ENCODE measurements around the gene PCDHGA11.
"Not testable (repeated sequence)": the region's sequence is repeated elsewhere in the genome, so short reads cannot be mapped to it uniquely, and the experiment has no call there.

Gene PCDHGA11

GRCh38 chr5:141392429-141393198, 28.2 kb upstream of the PCDHGA11 start, which contains the start of gene PCDHGA8:
PCDHGA8 (plus strand) TSS chr5:141392633; CDS start chr5:141392814, 181 bp downstream.
- DNase-seq: no peak

GRCh38 chr5:141393267-141393666, 27.6 kb upstream of the PCDHGA11 start:
- TF ChIP-seq POLR2A (IDR thresholded peaks at IDR 0.05; ENCODE audit: low read length) (no peak), GATA1 (IDR thresholded peaks at IDR 0.05; ENCODE audit: low read depth, low read length) (no peak)
- DNase-seq: no peak

More at GRCh38 chr5:141392429-141393198, 28.2 kb upstream of the PCDHGA11 start, which contains the start of gene PCDHGA8:
- no peak for TF ChIP-seq GATA1 (IDR thresholded peaks at IDR 0.05; ENCODE audit: low read depth, low read length)

- DNase-seq: not testable (repeated sequence)
Measured at GRCh38 chr5:141394401-141395187, 26.3 kb upstream of the PCDHGA11 start.

- DNase-seq: peak; percentile 13 to 21
Measured at GRCh38 chr5:141397756-141398551, 22.9 kb upstream of the PCDHGA11 start, which contains the start of gene PCDHGB5. PCDHGB5 (plus strand) TSS chr5:141397947; CDS start chr5:141398128, 181 bp downstream.

- TF ChIP-seq POLR2A (IDR thresholded peaks at IDR 0.05; ENCODE audit: low read length) (no peak), GATA1 (IDR thresholded peaks at IDR 0.05; ENCODE audit: low read depth, low read length) (no peak)
- DNase-seq: no peak
Measured at GRCh38 chr5:141398608-141399007, 22.2 kb upstream of the PCDHGA11 start.

- TF ChIP-seq POLR2A (IDR thresholded peaks at IDR 0.05; ENCODE audit: low read length): no peak
- no peak for TF ChIP-seq GATA1 (IDR thresholded peaks at IDR 0.05; ENCODE audit: low read depth, low read length)
- DNase-seq: no peak
Measured at GRCh38 chr5:141399555-141400258, 21.1 kb upstream of the PCDHGA11 start.

GRCh38 chr5:141402553-141403243, 18.2 kb upstream of the PCDHGA11 start, which contains the start of gene PCDHGA9:
PCDHGA9 (plus strand) TSS chr5:141402778; CDS start chr5:141402953, 175 bp downstream.
- TF ChIP-seq POLR2A (IDR thresholded peaks at IDR 0.05; ENCODE audit: low read length) (no peak), GATA1 (IDR thresholded peaks at IDR 0.05; ENCODE audit: low read depth, low read length) (no peak)
- DNase-seq: peak in 1 of 2 experiments; percentile 10

- no peak for DNase-seq
- TF ChIP-seq GATA1 (IDR thresholded peaks at IDR 0.05; ENCODE audit: low read depth, low read length): no peak
- TF ChIP-seq POLR2A (IDR thresholded peaks at IDR 0.05; ENCODE audit: low read length): no peak
Measured at GRCh38 chr5:141403387-141403786, 17.5 kb upstream of the PCDHGA11 start.

GRCh38 chr5:141407790-141408505, 12.9 kb upstream of the PCDHGA11 start, which contains the start of gene PCDHGB6:
PCDHGB6 (plus strand) TSS chr5:141408021; CDS start chr5:141408203, 182 bp downstream.
- peak; percentile 31 to 45 for DNase-seq

GRCh38 chr5:141409598-141410306, 11.1 kb upstream of the PCDHGA11 start:
- TF ChIP-seq POLR2A (IDR thresholded peaks at IDR 0.05; ENCODE audit: low read length) (no peak), GATA1 (IDR thresholded peaks at IDR 0.05; ENCODE audit: low read depth, low read length) (no peak)
- no peak for DNase-seq

GRCh38 chr5:141411575-141411974, 9.3 kb upstream of the PCDHGA11 start:
- no peak for DNase-seq
- TF ChIP-seq GATA1 (IDR thresholded peaks at IDR 0.05; ENCODE audit: low read depth, low read length) (no peak), POLR2A (IDR thresholded peaks at IDR 0.05; ENCODE audit: low read length) (no peak)
